Keratinocyte (primary cell): ENCODE measurements around the gene SCAMP2. TPM values are rescaled to one million over a fixed set of nuclear protein-coding genes. Genes with fewer than 3 reads are reported as not detected.
"Not testable (repeated sequence)": the region's sequence is repeated elsewhere in the genome, so short reads cannot be mapped to it uniquely, and the experiment has no call there.

Experiments used
- DNase-seq: peaks from one replicate; pipeline ENCODE4 v3.0.0-alpha.2; 2011; ENCODE audit warnings: low read depth, missing footprints, low spot score
- FAIRE-seq: peaks from 2 replicates; lab custom pipeline; 2011; peaks lifted over from hg19 to GRCh38; lab: Jason Lieb, UNC
- H2AFZ ChIP-seq: 2 replicates; pipeline ENCODE4 v1.6.0; 2012; ENCODE audit warnings: low read length, control low read depth, inconsistent platforms; ENCODE audit not compliant: control insufficient read depth
- H3K27ac ChIP-seq: 2 replicates; pipeline ENCODE4 v1.5.1; 2011; ENCODE audit warnings: low read length; ENCODE audit not compliant: control insufficient read depth, insufficient read depth
- H3K27me3 ChIP-seq: 3 replicates; pipeline ENCODE4 v1.6.0; 2011; ENCODE audit warnings: low read length; ENCODE audit not compliant: control insufficient read depth, insufficient read depth; ENCODE audit errors: extremely low read depth
- H3K36me3 ChIP-seq, 2 experiments: 2 replicates in 1 of 2; 3 replicates in 1 of 2; pipeline ENCODE4 v1.5.1; 2011; ENCODE audit warnings: low read length in 2 of 2, mild to moderate bottlenecking in 1 of 2; ENCODE audit not compliant: control insufficient read depth in 2 of 2, insufficient read depth in 2 of 2; ENCODE audit errors: extremely low read depth in 1 of 2
- H3K4me1 ChIP-seq: 3 replicates; pipeline ENCODE4 v1.5.1; 2011; ENCODE audit warnings: low read length; ENCODE audit not compliant: control insufficient read depth, insufficient read depth; ENCODE audit errors: extremely low read depth
- H3K4me2 ChIP-seq: 3 replicates; pipeline ENCODE4 v1.6.0; 2011; ENCODE audit warnings: low read depth, low read length; ENCODE audit not compliant: control insufficient read depth, insufficient read depth; ENCODE audit errors: extremely low read depth
- H3K4me3 ChIP-seq, 3 experiments: fragments of 200-600 bp in 1 of 3; sonication (generic) in 1 of 3; 2 replicates in 2 of 3; 3 replicates in 1 of 3; pipeline ENCODE4 v1.5.1; 2011 to 2016; ENCODE audit warnings: low read length in 3 of 3, mild to moderate bottlenecking in 3 of 3, control low read depth in 2 of 3, inconsistent platforms in 1 of 3, low read depth in 1 of 3, mixed read lengths in 1 of 3, mixed run types in 1 of 3, moderate library complexity in 1 of 3; ENCODE audit not compliant: control insufficient read depth in 2 of 3, insufficient read depth in 2 of 3; ENCODE audit errors: extremely low read depth in 1 of 3
- H3K79me2 ChIP-seq: 2 replicates; pipeline ENCODE4 v1.6.0; 2012; ENCODE audit warnings: low read length; ENCODE audit not compliant: control insufficient read depth, insufficient read depth
- H3K9ac ChIP-seq: 3 replicates; pipeline ENCODE4 v1.6.0; 2011; ENCODE audit warnings: low read length; ENCODE audit not compliant: control insufficient read depth, insufficient read depth; ENCODE audit errors: extremely low read depth
- H3K9me1 ChIP-seq: 3 replicates; pipeline ENCODE4 v1.6.0; 2011; ENCODE audit warnings: low read length; ENCODE audit not compliant: control insufficient read depth, insufficient read depth; ENCODE audit errors: extremely low read depth
- H3K9me3 ChIP-seq: 2 replicates; pipeline ENCODE4 v1.5.1; 2012; ENCODE audit warnings: low read depth, low read length; ENCODE audit not compliant: control insufficient read depth
- H4K20me1 ChIP-seq: 3 replicates; pipeline ENCODE4 v1.6.0; 2011; ENCODE audit warnings: low read length; ENCODE audit not compliant: control insufficient read depth, insufficient read depth; ENCODE audit errors: extremely low read depth
- CTCF ChIP-seq, 3 experiments: IDR thresholded peaks in 1 of 3; conservative IDR thresholded peaks in 1 of 3; optimal IDR thresholded peaks in 1 of 3; 2 replicates in 2 of 3; 3 replicates in 1 of 3; pipeline versions ENCODE3 to v1.5.1; 2011; ENCODE audit warnings: low read length in 3 of 3, mild to moderate bottlenecking in 3 of 3, moderate library complexity in 2 of 3, control low read depth in 1 of 3, inconsistent platforms in 1 of 3; ENCODE audit not compliant: insufficient read depth in 2 of 3; ENCODE audit errors: extremely low read depth in 1 of 3
- EZH2 ChIP-seq: IDR thresholded peaks from one replicate; pipeline ENCODE4 v1.6.1; 2012; ENCODE audit warnings: inconsistent platforms, mild to moderate bottlenecking, low read length, moderate library complexity
- dilution Hi-C: fragments of 300-500 bp; cut with MboI; formaldehyde crosslinking; loops from one replicate; pipeline ENCODE4 v1.7.0; 2020; ENCODE audit warnings: low sequenced_read_pairs; ENCODE audit not compliant: extremely low pct_ligation_motif_present
- polyA plus RNA-seq, 5 experiments: library from polyadenylated mRNA; depleted of rRNA in 3 of 5; stranded (reverse) in 3 of 5; stranded (forward) in 1 of 5; unstranded in 1 of 5; fragments of >200 nt; gene quantifications; 1 replicate in 1 of 5; 2 replicates in 3 of 5; 3 replicates in 1 of 5; pipeline versions ENCODE4 v1.2.1 to v1.2.3, GENCODE V29; 2011 to 2012; ENCODE audit warnings: missing spikeins in 2 of 5, low read depth in 1 of 5, low replicate concordance in 1 of 5

The SCAMP2 gene
- polyA plus RNA-seq, 1 donor (not counting 4 experiments of a cell fraction or from before 2014, with no cell fraction given) = 72.8 TPM

DNA sequence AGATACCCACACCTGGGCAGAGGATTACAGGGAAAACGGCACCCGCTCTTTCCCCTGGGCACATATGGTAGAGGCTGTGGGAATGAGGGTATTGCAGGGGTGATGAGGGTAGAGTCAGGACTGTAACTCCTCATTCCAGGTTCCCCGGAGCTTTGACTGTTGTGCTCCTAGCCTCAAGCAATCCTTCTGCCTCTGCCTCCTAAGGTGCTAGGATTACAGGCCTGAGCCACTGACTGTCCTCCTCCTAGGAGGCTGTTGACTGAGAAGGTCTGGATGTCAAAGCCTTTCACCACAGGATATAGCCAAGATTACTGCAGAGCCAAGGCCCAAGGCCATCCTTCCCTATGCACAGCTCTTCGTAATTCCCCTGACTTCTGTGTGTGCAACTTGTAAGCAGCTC lies 15.6 kb upstream of the SCAMP2 start:
- FAIRE-seq = no peak
- no peak overlapping the region for H3K4me3 ChIP-seq
- DNase-seq = no peak
- peaks cover 6% of the 10 kb centered on the region for H3K79me2 ChIP-seq
- H3K9me1 ChIP-seq = no peaks in the 10 kb centered on the region
- no peak overlapping the region for H2AFZ ChIP-seq
- no peaks in the 10 kb centered on the region for H3K9me3 ChIP-seq
- dilution Hi-C loops = no loop called here
- H3K36me3 ChIP-seq = peaks cover 2 to 6% of the 10 kb centered on the region in 2 experiments
- TF ChIP-seq EZH2 = no peak
- TF ChIP-seq CTCF (optimal IDR thresholded peaks at IDR 0.05 in 1 of 3, IDR thresholded peaks at IDR 0.05 in 1 of 3, conservative IDR thresholded peaks at IDR 0.05 in 1 of 3; ENCODE audit: extremely low read depth in 1 of 3, insufficient read depth in 2 of 3, low read length in 3 of 3) = no peak
- H3K4me2 ChIP-seq = no peak overlapping the region
- H4K20me1 ChIP-seq = no peaks in the 10 kb centered on the region
- no peak overlapping the region for H3K9ac ChIP-seq
- no peaks in the 10 kb centered on the region for H3K27me3 ChIP-seq
- peaks cover 41% of the 10 kb centered on the region for H3K4me1 ChIP-seq
- H3K27ac ChIP-seq = no peak overlapping the region

DNA sequence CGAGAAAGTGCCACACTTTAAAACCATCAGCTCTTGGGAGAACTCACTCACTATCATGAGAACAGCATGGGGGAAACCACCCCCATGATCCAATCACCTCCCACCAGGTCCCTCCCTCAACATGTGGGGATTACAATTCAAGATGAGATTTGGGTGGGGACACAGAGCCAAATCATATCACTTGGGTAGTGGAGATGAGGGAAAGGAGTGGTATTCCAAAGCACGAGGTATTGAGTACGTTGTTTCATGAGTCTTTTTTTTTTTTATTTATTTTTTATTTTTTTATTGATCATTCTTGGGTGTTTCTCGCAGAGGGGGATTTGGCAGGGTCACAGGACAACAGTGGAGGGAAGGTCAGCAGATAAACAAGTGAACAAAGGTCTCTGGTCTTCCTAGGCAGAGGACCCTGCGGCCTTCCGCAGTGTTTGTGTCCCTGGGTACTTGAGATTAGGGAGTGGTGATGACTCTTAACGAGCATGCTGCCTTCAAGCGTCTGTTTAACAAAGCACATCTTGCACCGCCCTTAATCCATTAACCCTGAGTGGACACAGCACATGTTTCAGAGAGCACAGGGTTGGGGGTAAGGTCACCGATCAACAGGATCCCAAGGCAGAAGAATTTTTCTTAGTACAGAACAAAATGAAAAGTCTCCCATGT lies 14.5 kb upstream of the SCAMP2 start:
- H3K27ac ChIP-seq, H3K4me3 ChIP-seq, DNase-seq, H3K9me3 ChIP-seq, H3K4me2 ChIP-seq, H4K20me1 ChIP-seq, H3K9ac ChIP-seq, H3K36me3 ChIP-seq, H3K27me3 ChIP-seq, H3K79me2 ChIP-seq, H2AFZ ChIP-seq, FAIRE-seq, dilution Hi-C loops, H3K9me1 ChIP-seq: not testable (repeated sequence)
- H3K4me1 ChIP-seq = peaks cover 36% of the 10 kb centered on the region

DNA sequence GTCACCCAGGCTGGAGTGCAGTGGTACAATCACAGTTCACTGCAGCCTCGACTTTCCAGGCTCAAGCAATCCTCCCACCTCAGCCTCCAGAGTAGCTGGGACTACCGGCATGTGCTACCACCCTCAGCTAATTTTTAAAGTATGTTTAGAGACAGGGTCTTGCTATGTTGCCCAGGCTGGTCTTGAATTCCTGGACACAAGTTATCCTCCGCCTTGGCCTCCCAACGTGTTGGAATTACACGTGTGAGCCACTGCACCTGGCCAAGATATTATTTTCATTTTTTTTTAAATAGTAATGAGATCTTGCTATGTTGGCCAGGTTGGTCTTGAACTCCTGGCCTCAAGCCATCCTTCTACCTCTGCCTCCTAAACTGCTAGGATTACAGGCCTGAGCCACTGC lies 12.3 kb upstream of the SCAMP2 start:
- Histone ChIP-seq H3K4me3 (no peak overlapping the region), H2AFZ (no peak overlapping the region), H3K27ac (no peak overlapping the region), H4K20me1 (no peaks in the 10 kb centered on the region), H3K36me3 (no peaks in the 10 kb centered on the region), H3K4me1 (peaks cover 30% of the 10 kb centered on the region), H3K79me2 (peaks cover 5% of the 10 kb centered on the region), H3K27me3 (no peaks in the 10 kb centered on the region), H3K9ac (no peak overlapping the region), H3K9me1 (no peaks in the 10 kb centered on the region), H3K4me2 (no peak overlapping the region), H3K9me3 (no peaks in the 10 kb centered on the region)
- dilution Hi-C loops = no loop called here
- no peak for TF ChIP-seq CTCF (optimal IDR thresholded peaks at IDR 0.05 in 1 of 3, IDR thresholded peaks at IDR 0.05 in 1 of 3, conservative IDR thresholded peaks at IDR 0.05 in 1 of 3; ENCODE audit: extremely low read depth in 1 of 3, insufficient read depth in 2 of 3, low read length in 3 of 3)
- DNase-seq (no peak), FAIRE-seq (no peak)
